ENCODE results near the gene TFPI. TPM values are rescaled to one million over a fixed set of nuclear protein-coding genes. Genes with fewer than 3 reads are reported as not detected.
"Not testable (repeated sequence)": the region's sequence is repeated elsewhere in the genome, so short reads cannot be mapped to it uniquely, and the experiment has no call there.

Gene TFPI
- total RNA-seq, 1 experiment from 2014 or later: 16.0 TPM

DNA sequence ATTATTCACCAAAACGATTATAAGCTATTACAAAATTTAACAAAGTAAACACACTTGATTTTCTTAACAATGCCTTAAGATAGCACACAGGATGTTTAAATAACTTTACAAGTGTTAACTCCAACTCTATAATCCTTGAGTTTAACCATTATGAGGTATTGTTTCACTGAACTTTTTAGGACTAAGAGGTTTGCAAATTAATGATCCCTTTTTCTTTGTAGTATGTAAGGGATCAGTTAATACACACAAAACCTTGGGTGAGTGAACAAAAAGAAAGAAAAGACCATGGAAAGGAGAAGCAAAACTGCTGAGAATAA is 21.5 kb upstream of the TFPI start:
- H3F3A ChIP-seq (ENCODE audit: low read length, unreplicated experiment): no peaks in the 10 kb centered on the region

DNA sequence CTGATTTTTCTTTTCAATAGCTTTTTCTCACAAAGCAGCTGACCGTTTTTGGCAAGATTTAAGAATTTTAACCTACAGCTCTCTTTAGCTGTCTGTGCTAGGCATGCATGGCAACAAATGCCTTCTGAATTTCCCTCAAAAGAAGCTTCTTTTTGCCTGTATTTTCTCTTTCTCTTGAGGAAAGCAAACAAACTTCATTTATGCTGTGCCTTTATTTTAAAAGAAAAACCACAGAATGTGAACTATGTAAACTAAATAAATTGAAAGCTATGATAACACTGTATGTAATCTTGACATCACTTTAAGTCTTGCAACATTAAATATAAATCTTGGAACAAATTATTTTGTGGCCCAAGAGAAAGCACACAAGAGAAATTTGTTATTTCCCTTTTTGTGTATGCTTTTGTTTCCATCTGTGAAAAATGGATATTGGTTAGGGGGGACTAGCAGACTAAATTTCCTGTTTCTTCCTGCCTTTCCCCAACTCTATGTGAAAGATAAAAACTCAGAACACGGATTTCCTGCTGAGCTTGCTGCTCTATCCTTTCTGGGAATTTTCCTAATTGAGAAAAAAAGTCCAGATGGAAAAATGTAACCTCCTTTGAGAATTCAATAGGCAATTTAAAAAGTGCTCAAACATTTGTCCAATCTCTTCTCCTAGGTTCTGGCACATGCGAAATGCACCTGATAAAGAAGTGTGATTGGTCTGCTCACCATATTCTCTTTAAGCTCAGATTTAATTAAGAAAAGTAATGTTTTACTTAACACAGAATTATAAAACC is 20.9 kb upstream of the TFPI start:
- BruUV-seq (replicated peaks): TSS peak; percentile 49
- POLR2A ChIA-PET (ENCODE audit: unreplicated experiment): interaction anchor here (0.7 to 0.8 kb wide), 3 partner anchors 31 to 73 kb away, joined by 5 to 6 read pairs (median 6); no protein-coding TSS in a partner anchor
- no peaks in the 10 kb centered on the region for H4K20me1 ChIP-seq (ENCODE audit: low read length)
- TF ChIP-seq EZH2phosphoT487 (IDR thresholded peaks at IDR 0.05; ENCODE audit: borderline replicate concordance, low read length) (no peak), EZH2 (IDR thresholded peaks at IDR 0.05; ENCODE audit: low read length, unreplicated experiment) (no peak)
- TF ChIP-seq, protein P1, sequence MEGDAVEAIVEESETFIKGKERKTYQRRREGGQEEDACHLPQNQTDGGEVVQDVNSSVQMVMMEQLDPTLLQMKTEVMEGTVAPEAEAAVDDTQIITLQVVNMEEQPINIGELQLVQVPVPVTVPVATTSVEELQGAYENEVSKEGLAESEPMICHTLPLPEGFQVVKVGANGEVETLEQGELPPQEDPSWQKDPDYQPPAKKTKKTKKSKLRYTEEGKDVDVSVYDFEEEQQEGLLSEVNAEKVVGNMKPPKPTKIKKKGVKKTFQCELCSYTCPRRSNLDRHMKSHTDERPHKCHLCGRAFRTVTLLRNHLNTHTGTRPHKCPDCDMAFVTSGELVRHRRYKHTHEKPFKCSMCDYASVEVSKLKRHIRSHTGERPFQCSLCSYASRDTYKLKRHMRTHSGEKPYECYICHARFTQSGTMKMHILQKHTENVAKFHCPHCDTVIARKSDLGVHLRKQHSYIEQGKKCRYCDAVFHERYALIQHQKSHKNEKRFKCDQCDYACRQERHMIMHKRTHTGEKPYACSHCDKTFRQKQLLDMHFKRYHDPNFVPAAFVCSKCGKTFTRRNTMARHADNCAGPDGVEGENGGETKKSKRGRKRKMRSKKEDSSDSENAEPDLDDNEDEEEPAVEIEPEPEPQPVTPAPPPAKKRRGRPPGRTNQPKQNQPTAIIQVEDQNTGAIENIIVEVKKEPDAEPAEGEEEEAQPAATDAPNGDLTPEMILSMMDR (conservative IDR thresholded peaks at IDR 0.05; ENCODE audit: low read depth, low read length): no peak
- H3K9me2 ChIP-seq (replicated peaks; ENCODE audit: low read length): no peaks in the 10 kb centered on the region
- intact Hi-C loops (cut with micrococcal nuclease): loop anchor here (1.0 kb wide), 1 partner anchor 74 kb away; no protein-coding TSS in a partner anchor
- peak; percentile 63 for ATAC-seq
- no peaks in the 10 kb centered on the region for H3K79me2 ChIP-seq (ENCODE audit: low read length)
- H3K27ac ChIP-seq (ENCODE audit: low read length): peak overlapping the region; percentile 75
- H3K4me2 ChIP-seq (ENCODE audit: low read length): peak overlapping the region; percentile 68
- H3K36me3 ChIP-seq (ENCODE audit: low read depth, low read length): no peaks in the 10 kb centered on the region
- H2AFZ ChIP-seq (ENCODE audit: low read length): peak overlapping the region; percentile 73
- no peaks in the 10 kb centered on the region for H3K9me3 ChIP-seq (ENCODE audit: low read length)
- CTCF ChIA-PET: no interaction called here
- H3K4me3 ChIP-seq (ENCODE audit: low read length): no peak overlapping the region
- H3K4me1 ChIP-seq (ENCODE audit: insufficient read depth, low read length): peaks cover 26% of the 10 kb centered on the region
- H3K27me3 ChIP-seq (ENCODE audit: low read length): no peaks in the 10 kb centered on the region
- H3K9ac ChIP-seq (ENCODE audit: low read length): peak overlapping the region; percentile 53
- DNase-seq: peak; percentile 44
- H3F3A ChIP-seq (ENCODE audit: low read length, unreplicated experiment): no peaks in the 10 kb centered on the region

More for the DNA sequence above, 21.5 kb upstream of the TFPI start:
- Histone ChIP-seq H3K4me2 (ENCODE audit: low read length) (peak overlapping the region; percentile 68), H3K9me3 (ENCODE audit: low read length) (no peaks in the 10 kb centered on the region), H3K9me2 (replicated peaks; ENCODE audit: low read length) (no peaks in the 10 kb centered on the region), H3K9ac (ENCODE audit: low read length) (peak overlapping the region; percentile 53), H3K4me1 (ENCODE audit: insufficient read depth, low read length) (peaks cover 31% of the 10 kb centered on the region), H3K27me3 (ENCODE audit: low read length) (no peaks in the 10 kb centered on the region), H2AFZ (ENCODE audit: low read length) (peak overlapping the region; percentile 73; the same call in 1 of the 2 replicates), H3K36me3 (ENCODE audit: low read depth, low read length) (no peaks in the 10 kb centered on the region), H3K79me2 (ENCODE audit: low read length) (no peaks in the 10 kb centered on the region), H4K20me1 (ENCODE audit: low read length) (no peaks in the 10 kb centered on the region), H3K27ac (ENCODE audit: low read length) (peak overlapping the region; percentile 75), H3K4me3 (ENCODE audit: low read length) (no peak overlapping the region)
- ATAC-seq (peak; percentile 61), DNase-seq (no peak)
- POLR2A ChIA-PET (ENCODE audit: unreplicated experiment): interaction anchor here (0.8 kb wide), 1 partner anchor 32 kb away, joined by 5 read pairs; no protein-coding TSS in a partner anchor
- intact Hi-C loops (cut with micrococcal nuclease): loop anchor here (1.0 kb wide), 1 partner anchor 74 kb away; no protein-coding TSS in a partner anchor
- CTCF ChIA-PET: no interaction called here
- TF ChIP-seq, protein P1 (conservative IDR thresholded peaks at IDR 0.05; ENCODE audit: low read depth, low read length): no peak
- TF ChIP-seq EZH2phosphoT487 (IDR thresholded peaks at IDR 0.05; ENCODE audit: borderline replicate concordance, low read length) (no peak), EZH2 (IDR thresholded peaks at IDR 0.05; ENCODE audit: low read length, unreplicated experiment) (no peak)
- no TSS peak for BruUV-seq (replicated peaks)

DNA sequence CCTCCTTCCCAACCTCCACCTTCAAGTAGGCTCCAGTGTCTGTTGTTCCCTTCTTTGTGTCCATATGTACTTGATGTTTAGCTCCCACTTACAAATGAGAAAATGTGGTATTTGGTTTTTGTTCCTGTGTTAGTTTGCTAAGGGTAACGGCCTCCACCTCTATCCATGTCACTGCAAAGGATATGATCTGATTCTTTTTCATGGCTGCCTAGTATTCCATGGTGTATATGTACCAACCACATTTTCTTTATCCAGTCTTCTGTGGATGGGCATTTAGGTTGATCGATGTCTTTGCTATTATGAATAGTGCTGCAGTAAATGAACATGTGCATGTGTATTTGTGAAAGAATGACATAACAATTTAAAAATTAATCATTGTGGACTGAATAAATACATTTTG is 19.5 kb upstream of the TFPI start:
- Histone ChIP-seq H3K9ac (ENCODE audit: low read length) (no peak overlapping the region), H3F3A (ENCODE audit: low read length, unreplicated experiment) (no peaks in the 10 kb centered on the region), H3K36me3 (ENCODE audit: low read depth, low read length) (no peaks in the 10 kb centered on the region), H3K79me2 (ENCODE audit: low read length) (no peaks in the 10 kb centered on the region), H2AFZ (ENCODE audit: low read length) (no peak overlapping the region), H3K9me3 (ENCODE audit: low read length) (no peaks in the 10 kb centered on the region), H3K9me2 (replicated peaks; ENCODE audit: low read length) (no peaks in the 10 kb centered on the region), H4K20me1 (ENCODE audit: low read length) (no peaks in the 10 kb centered on the region), H3K27me3 (ENCODE audit: low read length) (no peaks in the 10 kb centered on the region), H3K27ac (ENCODE audit: low read length) (no peak overlapping the region), H3K4me2 (ENCODE audit: low read length) (no peak overlapping the region), H3K4me3 (ENCODE audit: low read length) (no peak overlapping the region), H3K4me1 (ENCODE audit: insufficient read depth, low read length) (peaks cover 25% of the 10 kb centered on the region)
- no peak for DNase-seq
- no TSS peak for BruUV-seq (replicated peaks)
- POLR2A ChIA-PET (ENCODE audit: unreplicated experiment): no interaction called here
- intact Hi-C loops (cut with micrococcal nuclease): no loop called here
- CTCF ChIA-PET: no interaction called here
- no peak for TF ChIP-seq EZH2phosphoT487 (IDR thresholded peaks at IDR 0.05; ENCODE audit: borderline replicate concordance, low read length)
- no peak for TF ChIP-seq EZH2 (IDR thresholded peaks at IDR 0.05; ENCODE audit: low read length, unreplicated experiment)
- TF ChIP-seq, protein P1 (conservative IDR thresholded peaks at IDR 0.05; ENCODE audit: low read depth, low read length): no peak
- no peak for ATAC-seq

DNA sequence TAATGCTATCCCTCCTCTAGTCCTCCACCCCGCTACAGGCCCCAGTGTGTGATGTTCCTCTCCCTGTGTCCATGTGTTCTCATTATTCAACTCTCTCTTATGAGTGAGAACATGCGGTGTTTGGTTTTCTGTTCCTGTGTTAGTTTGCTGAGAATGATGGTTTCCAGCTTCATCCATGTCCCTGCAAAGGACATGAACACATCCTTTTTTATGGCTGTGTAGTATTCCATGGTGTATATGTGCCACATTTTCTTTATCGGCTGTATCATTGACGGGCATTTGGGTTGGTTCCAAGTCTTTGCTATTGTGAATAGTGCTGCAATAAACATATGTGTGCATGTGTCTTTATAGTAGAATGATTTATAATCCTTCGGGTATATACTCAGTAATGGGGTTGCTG is 17.8 kb upstream of the TFPI start:
- H3K4me3 ChIP-seq (ENCODE audit: low read length); H3K4me2 ChIP-seq (ENCODE audit: low read length); H3K27me3 ChIP-seq (ENCODE audit: low read length); DNase-seq; ATAC-seq; H3K9me2 ChIP-seq (replicated peaks; ENCODE audit: low read length); H3K9ac ChIP-seq (ENCODE audit: low read length); H2AFZ ChIP-seq (ENCODE audit: low read length); CTCF ChIA-PET; H3K27ac ChIP-seq (ENCODE audit: low read length); BruUV-seq (replicated peaks); H3K36me3 ChIP-seq (ENCODE audit: low read depth, low read length); POLR2A ChIA-PET (ENCODE audit: unreplicated experiment); H4K20me1 ChIP-seq (ENCODE audit: low read length); H3K79me2 ChIP-seq (ENCODE audit: low read length); H3F3A ChIP-seq (ENCODE audit: low read length, unreplicated experiment); H3K9me3 ChIP-seq (ENCODE audit: low read length); intact Hi-C loops (cut with micrococcal nuclease): not testable (repeated sequence)
- H3K4me1 ChIP-seq (ENCODE audit: insufficient read depth, low read length): peaks cover 21% of the 10 kb centered on the region

Data from PC-3 (cell line).